ENCODE data around the gene IQCF2. TPM values are rescaled to one million over a fixed set of nuclear protein-coding genes. Genes with fewer than 3 reads are reported as not detected.

The IQCF2 gene
- polyA plus RNA-seq, 1 donor from 2014 or later = not detected

GRCh38 chr3:51875501-51875900 lies 14.1 kb downstream of the IQCF2 start, which contains the start of gene IQCF5:
TSS of gene IQCF5 (minus strand) at chr3:51875601. CDS start at chr3:51875531, 70 bp downstream.
- Histone ChIP-seq H3K27ac (ENCODE audit: low read length) (no peak within 1 kb of the TSS), H3K9me3 (ENCODE audit: low read length) (no peaks in the 10 kb centered on the region), H4K20me1 (ENCODE audit: insufficient read depth) (no peaks in the 10 kb centered on the region), H3K36me3 (ENCODE audit: insufficient read depth, low read length) (no peaks in the 10 kb centered on the region), H3K79me2 (replicated peaks; ENCODE audit: insufficient read depth, low read length) (no peaks in the 10 kb centered on the region), H2AFZ (ENCODE audit: low read depth, low read length) (no peak within 1 kb of the TSS), H3K9me2 (ENCODE audit: insufficient read depth, low read length) (no peaks in the 10 kb centered on the region), H3K9ac (ENCODE audit: low read length) (no peak within 1 kb of the TSS), H3K4me2 (ENCODE audit: low read length) (no peak within 1 kb of the TSS), H3K27me3 (ENCODE audit: insufficient read depth, low read depth, low read length) (no peaks in the 10 kb centered on the region), H3K4me3 (ENCODE audit: low read length) (no peak within 1 kb of the TSS), H3F3A (ENCODE audit: insufficient read depth, low read length, poor library complexity, severe bottlenecking) (no peaks in the 10 kb centered on the region)
- TF ChIP-seq SMC3 (conservative IDR thresholded peaks at IDR 0.05; ENCODE audit: poor library complexity) = no peak
- no peak for TF ChIP-seq MXI1 (conservative IDR thresholded peaks at IDR 0.05; ENCODE audit: poor library complexity, severe bottlenecking)
- no peak for TF ChIP-seq REST (IDR thresholded peaks at IDR 0.05; ENCODE audit: borderline replicate concordance)
- TF ChIP-seq RAD21 (conservative IDR thresholded peaks at IDR 0.05) = no peak
- no peak for TF ChIP-seq CTCF (IDR thresholded peaks at IDR 0.05; ENCODE audit: poor library complexity, severe bottlenecking)
- no peak for TF ChIP-seq EZH2 (IDR thresholded peaks at IDR 0.05; ENCODE audit: borderline replicate concordance, insufficient read depth, low read length, poor library complexity, severe bottlenecking)
- no peak for TF ChIP-seq TAF1 (IDR thresholded peaks at IDR 0.05; ENCODE audit: low read depth)
- no peak for TF ChIP-seq EP300 (conservative IDR thresholded peaks at IDR 0.05; ENCODE audit: poor library complexity, severe bottlenecking)
- TF ChIP-seq POLR2AphosphoS5 (IDR thresholded peaks at IDR 0.05) = no peak

- Histone ChIP-seq H3K9me2 (ENCODE audit: insufficient read depth, low read length) (no peaks in the 10 kb centered on the region), H3K4me3 (ENCODE audit: low read length) (no peak overlapping the region), H3K79me2 (replicated peaks; ENCODE audit: insufficient read depth, low read length) (no peaks in the 10 kb centered on the region), H3K9me3 (ENCODE audit: low read length) (no peaks in the 10 kb centered on the region), H2AFZ (ENCODE audit: low read depth, low read length) (no peak overlapping the region), H3K27me3 (ENCODE audit: insufficient read depth, low read depth, low read length) (no peaks in the 10 kb centered on the region), H4K20me1 (ENCODE audit: insufficient read depth) (no peaks in the 10 kb centered on the region), H3K36me3 (ENCODE audit: insufficient read depth, low read length) (no peaks in the 10 kb centered on the region), H3K4me2 (ENCODE audit: low read length) (no peak overlapping the region), H3K9ac (ENCODE audit: low read length) (no peak overlapping the region), H3K27ac (ENCODE audit: low read length) (no peak overlapping the region), H3F3A (ENCODE audit: insufficient read depth, low read length, poor library complexity, severe bottlenecking) (no peaks in the 10 kb centered on the region)
- TF ChIP-seq POLR2AphosphoS5 (IDR thresholded peaks at IDR 0.05) (no peak), CTCF (IDR thresholded peaks at IDR 0.05; ENCODE audit: poor library complexity, severe bottlenecking) (no peak), EZH2 (IDR thresholded peaks at IDR 0.05; ENCODE audit: borderline replicate concordance, insufficient read depth, low read length, poor library complexity, severe bottlenecking) (no peak), SMC3 (conservative IDR thresholded peaks at IDR 0.05; ENCODE audit: poor library complexity) (no peak), EP300 (conservative IDR thresholded peaks at IDR 0.05; ENCODE audit: poor library complexity, severe bottlenecking) (no peak), RAD21 (conservative IDR thresholded peaks at IDR 0.05) (no peak), MXI1 (conservative IDR thresholded peaks at IDR 0.05; ENCODE audit: poor library complexity, severe bottlenecking) (no peak), TAF1 (IDR thresholded peaks at IDR 0.05; ENCODE audit: low read depth) (no peak), REST (IDR thresholded peaks at IDR 0.05; ENCODE audit: borderline replicate concordance) (no peak)
Observed at GRCh38 chr3:51876186-51876585, 14.8 kb downstream of the IQCF2 start.
